Breast epithelium (tissue), 4 donors: ENCODE results near the gene FKBP2. TPM values are rescaled to one million over a fixed set of nuclear protein-coding genes. Genes with fewer than 3 reads are reported as not detected.

Experiments
- DNase-seq, 2 donors: peaks; one replicate each; pipeline ENCODE4 v3.0.0-alpha.2; 2019; ENCODE audit warnings: low spot score in 2 of 2
- H3K27ac ChIP-seq, 2 donors: fragments of 200-600 bp; sonication (generic) in 1 of 2; one replicate each; pipeline ENCODE4 v1.5.1; 2016 to 2019; ENCODE audit warnings: mild to moderate bottlenecking in 1 of 2
- H3K27me3 ChIP-seq, 2 donors: fragments of 200-600 bp; sonication (generic) in 1 of 2; one replicate each; pipeline versions ENCODE4 v1.5.1 to v1.6.0; 2017 to 2019; ENCODE audit warnings: control low read depth in 1 of 2, mild to moderate bottlenecking in 1 of 2
- H3K36me3 ChIP-seq: fragments of 200-600 bp; one replicate; pipeline ENCODE4 v1.5.1; 2019
- H3K4me1 ChIP-seq, 2 donors: fragments of 200-600 bp; sonication (generic); one replicate each; pipeline ENCODE4 v1.5.1; 2016 to 2019; ENCODE audit warnings: control low read depth in 1 of 2
- H3K4me3 ChIP-seq, 3 donors: fragments of 200-600 bp; sonication (generic); 1 replicate in 2 of 3; 2 replicates in 1 of 3; pipeline ENCODE4 v1.5.1; 2016 to 2019; ENCODE audit warnings: mild to moderate bottlenecking in 3 of 3, moderate library complexity in 2 of 3
- H3K9me3 ChIP-seq, 2 donors: fragments of 200-600 bp; sonication (generic) in 1 of 2; one replicate each; pipeline ENCODE4 v1.5.1; 2016 to 2019; ENCODE audit warnings: control low read depth in 1 of 2
- POLR2A ChIP-seq: fragments of 450-650 bp; IDR thresholded peaks from one replicate; pipeline ENCODE4 v1.6.1; 2016; ENCODE audit warnings: antibody characterized with exemption, mild to moderate bottlenecking, moderate library complexity
- POLR2AphosphoS5 ChIP-seq, 3 donors: sonication (generic); formaldehyde crosslinking; IDR thresholded peaks; one replicate each; pipeline ENCODE4 v1.6.1; 2017; ENCODE audit warnings: antibody characterized with exemption in 3 of 3
- intact Hi-C: fragments of 100-400 bp; cut with DNase I; formaldehyde crosslinking; loops from one replicate; pipeline ENCODE4 v1.15.1; 2023; ENCODE audit warnings: low total_unique reads
- total RNA-seq, 3 donors: library from RNA; depleted of rRNA; stranded (reverse); fragments of >200 nt; gene quantifications; one replicate each; pipeline ENCODE4 v1.1.0, GENCODE V29; 2016
- TF ChIP-seq, protein P1 (sequence below), 3 donors: fragments of 450-650 bp; IDR thresholded peaks; one replicate each; pipeline ENCODE4 v1.5.1; 2016 to 2017; ENCODE audit warnings: antibody characterized with exemption in 3 of 3, mild to moderate bottlenecking in 3 of 3, moderate library complexity in 3 of 3

FKBP2 gene
- total RNA-seq, 3 donors from 2014 or later = 51.4 to 77.3 (median 54.6) TPM

GRCh38 chr11:64259533-64260067, 18.7 kb downstream of the FKBP2 start:
- no peak for DNase-seq
- Histone ChIP-seq H3K27me3 (no peaks in the 10 kb centered on the region), H3K4me3 (no peak overlapping the region), H3K4me1 (no peaks in the 10 kb centered on the region), H3K27ac (no peak overlapping the region), H3K9me3 (no peaks in the 10 kb centered on the region), H3K36me3 (no peaks in the 10 kb centered on the region)
- TF ChIP-seq, protein P1, sequence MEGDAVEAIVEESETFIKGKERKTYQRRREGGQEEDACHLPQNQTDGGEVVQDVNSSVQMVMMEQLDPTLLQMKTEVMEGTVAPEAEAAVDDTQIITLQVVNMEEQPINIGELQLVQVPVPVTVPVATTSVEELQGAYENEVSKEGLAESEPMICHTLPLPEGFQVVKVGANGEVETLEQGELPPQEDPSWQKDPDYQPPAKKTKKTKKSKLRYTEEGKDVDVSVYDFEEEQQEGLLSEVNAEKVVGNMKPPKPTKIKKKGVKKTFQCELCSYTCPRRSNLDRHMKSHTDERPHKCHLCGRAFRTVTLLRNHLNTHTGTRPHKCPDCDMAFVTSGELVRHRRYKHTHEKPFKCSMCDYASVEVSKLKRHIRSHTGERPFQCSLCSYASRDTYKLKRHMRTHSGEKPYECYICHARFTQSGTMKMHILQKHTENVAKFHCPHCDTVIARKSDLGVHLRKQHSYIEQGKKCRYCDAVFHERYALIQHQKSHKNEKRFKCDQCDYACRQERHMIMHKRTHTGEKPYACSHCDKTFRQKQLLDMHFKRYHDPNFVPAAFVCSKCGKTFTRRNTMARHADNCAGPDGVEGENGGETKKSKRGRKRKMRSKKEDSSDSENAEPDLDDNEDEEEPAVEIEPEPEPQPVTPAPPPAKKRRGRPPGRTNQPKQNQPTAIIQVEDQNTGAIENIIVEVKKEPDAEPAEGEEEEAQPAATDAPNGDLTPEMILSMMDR (IDR thresholded peaks at IDR 0.05) = no peak
- TF ChIP-seq POLR2A (no peak), POLR2AphosphoS5 (IDR thresholded peaks at IDR 0.05) (no peak)
- intact Hi-C loops = no loop called here

DNA sequence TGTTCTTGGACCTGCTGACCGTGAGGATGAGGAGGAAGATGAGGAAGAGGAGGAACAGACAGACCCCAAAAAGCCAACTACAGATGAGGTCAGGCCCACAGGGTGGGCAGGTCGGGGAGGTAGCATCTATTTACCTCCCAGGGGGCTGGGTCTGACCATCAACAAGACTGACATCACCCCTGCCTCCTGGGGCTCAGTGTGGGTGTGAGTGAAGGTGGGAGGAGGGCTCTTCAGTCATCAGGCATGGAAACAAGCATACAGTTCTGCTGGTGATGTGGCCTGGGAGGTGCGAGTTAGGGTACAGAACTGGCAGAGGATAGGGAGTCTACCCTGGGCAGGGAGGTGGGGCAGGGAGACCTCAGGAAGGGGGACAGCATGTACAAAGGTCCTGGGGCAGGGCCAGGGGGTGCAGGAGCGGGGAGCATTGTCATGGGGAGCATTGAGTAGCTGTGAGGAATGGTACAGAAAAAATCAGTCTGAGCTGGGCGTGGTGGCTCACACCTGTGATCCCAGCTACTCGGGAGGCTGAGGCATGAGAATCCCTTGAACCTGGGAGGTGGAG, 19.3 kb downstream of the FKBP2 start:
- no peak overlapping the region for H3K4me3 ChIP-seq
- H3K9me3 ChIP-seq = no peaks in the 10 kb centered on the region
- H3K36me3 ChIP-seq = no peaks in the 10 kb centered on the region
- no peaks in the 10 kb centered on the region for H3K27me3 ChIP-seq
- no peak overlapping the region for H3K27ac ChIP-seq
- no peak for DNase-seq
- TF ChIP-seq, protein P1 (IDR thresholded peaks at IDR 0.05) = no peak
- TF ChIP-seq POLR2A = no peak
- TF ChIP-seq POLR2AphosphoS5 (IDR thresholded peaks at IDR 0.05) = no peak
- intact Hi-C loops = no loop called here
- no peaks in the 10 kb centered on the region for H3K4me1 ChIP-seq

GRCh38 chr11:64261556-64262080, 20.7 kb downstream of the FKBP2 start:
- TF ChIP-seq POLR2AphosphoS5 (IDR thresholded peaks at IDR 0.05) (no peak), POLR2A (no peak)
- TF ChIP-seq, protein P1 (IDR thresholded peaks at IDR 0.05) = no peak
- no peaks in the 10 kb centered on the region for H3K9me3 ChIP-seq
- H3K27me3 ChIP-seq = no peaks in the 10 kb centered on the region
- no peak overlapping the region for H3K27ac ChIP-seq
- H3K4me1 ChIP-seq = no peaks in the 10 kb centered on the region
- DNase-seq = no peak
- no peaks in the 10 kb centered on the region for H3K36me3 ChIP-seq
- intact Hi-C loops = no loop called here
- H3K4me3 ChIP-seq = no peak overlapping the region

DNA sequence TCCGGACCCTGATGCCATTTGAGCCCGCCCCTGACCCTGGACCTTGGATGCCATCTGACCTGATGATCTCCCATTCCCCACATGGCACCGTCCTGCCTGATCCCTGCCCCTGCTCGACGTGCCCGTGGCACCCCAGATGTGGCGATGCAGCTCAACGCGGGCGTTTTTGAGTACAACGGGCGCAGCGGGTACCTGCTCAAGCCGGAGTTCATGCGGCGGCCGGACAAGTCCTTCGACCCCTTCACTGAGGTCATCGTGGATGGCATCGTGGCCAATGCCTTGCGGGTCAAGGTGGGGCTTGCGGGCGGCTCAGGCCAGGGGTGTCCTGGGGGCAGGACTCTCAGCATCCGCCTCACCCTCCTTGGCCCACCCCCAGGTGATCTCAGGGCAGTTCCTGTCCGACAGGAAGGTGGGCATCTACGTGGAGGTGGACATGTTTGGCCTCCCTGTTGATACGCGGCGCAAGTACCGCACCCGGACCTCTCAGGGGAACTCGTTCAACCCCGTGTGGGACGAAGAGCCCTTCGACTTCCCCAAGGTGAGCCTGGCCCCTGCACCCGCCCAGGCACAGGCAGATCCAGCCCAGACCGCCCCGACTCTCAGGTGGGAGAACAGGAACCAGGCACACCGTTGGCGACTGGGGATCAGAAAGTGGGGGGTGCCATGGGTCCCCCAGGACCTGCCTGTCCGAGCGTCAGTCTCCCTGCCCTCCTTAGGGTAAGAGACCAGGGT, 21.5 kb downstream of the FKBP2 start:
- no peaks in the 10 kb centered on the region for H3K9me3 ChIP-seq
- TF ChIP-seq, protein P1 (IDR thresholded peaks at IDR 0.05) = no peak
- TF ChIP-seq POLR2A (no peak), POLR2AphosphoS5 (IDR thresholded peaks at IDR 0.05) (no peak)
- H3K4me3 ChIP-seq = no peak overlapping the region
- H3K27me3 ChIP-seq = no peaks in the 10 kb centered on the region
- peaks cover 0 to 5% of the 10 kb centered on the region in 2 donors for H3K4me1 ChIP-seq
- H3K36me3 ChIP-seq = no peaks in the 10 kb centered on the region
- no peak overlapping the region for H3K27ac ChIP-seq
- intact Hi-C loops = no loop called here
- DNase-seq = no peak
